Large intestine (tissue), 3 donors: ENCODE data around the gene SIGLECL1. TPM values are rescaled to one million over a fixed set of nuclear protein-coding genes. Genes with fewer than 3 reads are reported as not detected.

Source experiments
- DNase-seq, 2 donors: peaks; one replicate each; pipeline versions ENCODE4 v3.0.0 to v3.0.0-alpha.2; 2013
- H3K27ac ChIP-seq: one replicate; pipeline ENCODE4 v1.5.1; 2013; ENCODE audit warnings: low read length
- H3K27me3 ChIP-seq: 2 replicates; pipeline ENCODE4 v1.6.1; 2013; ENCODE audit warnings: low read length; ENCODE audit not compliant: control insufficient read depth, insufficient read depth
- H3K36me3 ChIP-seq: 2 replicates; pipeline ENCODE4 v1.6.1; 2013; ENCODE audit warnings: low read length; ENCODE audit not compliant: control insufficient read depth, insufficient read depth
- H3K4me1 ChIP-seq: one replicate; pipeline ENCODE4 v1.6.1; 2013; ENCODE audit warnings: low read length; ENCODE audit not compliant: control insufficient read depth, insufficient read depth
- H3K4me3 ChIP-seq: one replicate; pipeline ENCODE4 v1.5.1; 2013; ENCODE audit warnings: low read length
- H3K9me3 ChIP-seq: one replicate; pipeline ENCODE4 v1.6.1; 2013; ENCODE audit warnings: mild to moderate bottlenecking, low read depth, low read length, moderate library complexity; ENCODE audit not compliant: control insufficient read depth
- WGBS: methylation state at CpG from one replicate; pipeline ENCODE4 v1.1.5; 2013; ENCODE audit warnings: low lambda C conversion rate; ENCODE audit not compliant: insufficient coverage; 5-methylcytosine and 5-hydroxymethylcytosine counted together
- polyA plus RNA-seq: library from polyadenylated mRNA; unstranded; fragments of 120-200 nt; gene quantifications from one replicate; pipeline ENCODE4 v1.2.1, GENCODE V29; 2013

Gene SIGLECL1
- polyA plus RNA-seq, 1 donor = not detected

GRCh38 chr19:51251468-51251820 is 564 bp downstream of the SIGLECL1 start:
- no peaks in the 10 kb centered on the region for H3K4me1 ChIP-seq
- no CpG with 5 or more reads among the region's 9 CpGs for WGBS
- no peak for DNase-seq
- no peaks in the 10 kb centered on the region for H3K27me3 ChIP-seq
- peaks cover 4% of the 10 kb centered on the region for H3K9me3 ChIP-seq
- no peaks in the 10 kb centered on the region for H3K36me3 ChIP-seq
- no peak overlapping the region for H3K27ac ChIP-seq
- no peak overlapping the region for H3K4me3 ChIP-seq

DNA sequence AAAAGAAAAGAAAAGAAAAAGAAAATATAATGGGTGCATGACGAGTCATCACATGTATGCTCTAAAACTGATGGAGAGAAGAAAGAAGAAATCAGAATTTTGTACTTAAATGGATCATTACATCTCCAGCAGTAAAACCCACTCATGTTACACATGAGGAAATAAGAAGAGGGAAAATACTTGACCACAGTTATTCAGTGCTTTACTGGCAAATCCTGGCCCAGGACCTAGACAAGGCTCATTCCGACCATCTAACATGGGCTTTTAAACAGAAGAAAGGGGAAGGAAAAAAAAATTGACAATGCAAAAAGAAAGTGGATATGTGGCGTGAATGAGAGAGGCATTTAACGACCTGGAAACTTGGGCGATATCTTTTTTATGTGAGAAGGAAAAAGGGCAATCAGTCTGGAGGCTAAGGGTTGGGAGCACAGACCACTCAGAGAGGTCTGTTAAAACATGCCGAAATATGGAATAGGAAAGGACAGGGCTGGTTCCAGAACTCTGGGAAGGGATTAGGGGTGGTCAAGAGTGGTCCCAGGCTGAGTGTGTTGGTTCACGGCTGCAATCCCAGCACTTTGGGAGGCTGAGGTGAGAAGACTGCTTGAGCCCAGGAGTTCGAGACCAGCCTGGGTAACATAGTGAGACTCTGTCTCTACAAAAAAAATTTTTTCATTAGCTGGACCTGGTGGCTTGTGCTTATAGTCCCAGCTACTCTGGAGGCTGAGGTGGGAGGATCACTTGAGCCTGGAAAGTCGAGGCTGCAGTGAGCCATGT is 1.6 kb downstream of the SIGLECL1 start:
- no peak overlapping the region for H3K27ac ChIP-seq
- DNase-seq = no peak
- 80% methylated on average over 4 of the region's 9 CpGs for WGBS
- H3K4me3 ChIP-seq = no peak overlapping the region
- H3K4me1 ChIP-seq = no peaks in the 10 kb centered on the region
- peaks cover 4% of the 10 kb centered on the region for H3K9me3 ChIP-seq
- H3K27me3 ChIP-seq = no peaks in the 10 kb centered on the region
- H3K36me3 ChIP-seq = no peaks in the 10 kb centered on the region

- Histone ChIP-seq H3K27ac (no peak overlapping the region), H3K27me3 (no peaks in the 10 kb centered on the region)
- no CpG with 5 or more reads among the region's 1 CpG for WGBS
Measured at GRCh38 chr19:51253088-51253806, 2.4 kb downstream of the SIGLECL1 start.

DNA sequence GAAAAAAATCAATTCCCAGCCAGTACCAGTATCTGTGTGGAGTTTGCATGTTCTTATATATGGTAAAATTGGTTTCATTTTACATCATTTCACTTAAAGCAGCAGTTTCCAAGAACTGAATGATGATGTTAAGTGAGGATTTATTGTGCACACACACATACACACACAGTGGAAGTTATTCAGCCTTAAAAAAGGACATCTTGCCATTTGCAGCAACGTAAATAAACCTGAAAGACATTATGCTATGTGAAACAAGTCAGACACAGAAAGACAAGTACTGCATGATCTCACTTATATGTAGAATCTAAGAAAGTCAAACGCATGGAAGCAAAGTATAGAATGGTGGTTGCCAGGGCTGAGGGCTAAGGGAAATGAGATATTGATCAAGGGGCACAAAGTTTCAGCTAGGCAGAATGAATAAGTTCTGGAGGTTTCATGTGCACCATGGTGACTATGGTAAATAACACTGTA is 5.3 kb downstream of the SIGLECL1 start:
- no peak for DNase-seq
- no peak overlapping the region for H3K4me3 ChIP-seq
- no peaks in the 10 kb centered on the region for H3K36me3 ChIP-seq
- no peaks in the 10 kb centered on the region for H3K4me1 ChIP-seq
- H3K27me3 ChIP-seq = no peaks in the 10 kb centered on the region
- no peak overlapping the region for H3K27ac ChIP-seq
- WGBS = 100% methylated on average over 1 of the region's 2 CpGs
- peaks cover under 1% of the 10 kb centered on the region for H3K9me3 ChIP-seq

More at GRCh38 chr19:51253088-51253806, 2.4 kb downstream of the SIGLECL1 start:
- DNase-seq = no peak
- no peak overlapping the region for H3K4me3 ChIP-seq
- peaks cover 4% of the 10 kb centered on the region for H3K9me3 ChIP-seq
- H3K36me3 ChIP-seq = no peaks in the 10 kb centered on the region
- H3K4me1 ChIP-seq = no peaks in the 10 kb centered on the region

- 80% methylated on average over 1 of the region's 2 CpGs for WGBS
- no peaks in the 10 kb centered on the region for H3K9me3 ChIP-seq
- H3K27me3 ChIP-seq = no peaks in the 10 kb centered on the region
- H3K4me3 ChIP-seq = no peak overlapping the region
- no peaks in the 10 kb centered on the region for H3K4me1 ChIP-seq
- no peak for DNase-seq
- no peak overlapping the region for H3K27ac ChIP-seq
- H3K36me3 ChIP-seq = no peaks in the 10 kb centered on the region
Measured at GRCh38 chr19:51257471-51257870, 6.6 kb downstream of the SIGLECL1 start.

DNA sequence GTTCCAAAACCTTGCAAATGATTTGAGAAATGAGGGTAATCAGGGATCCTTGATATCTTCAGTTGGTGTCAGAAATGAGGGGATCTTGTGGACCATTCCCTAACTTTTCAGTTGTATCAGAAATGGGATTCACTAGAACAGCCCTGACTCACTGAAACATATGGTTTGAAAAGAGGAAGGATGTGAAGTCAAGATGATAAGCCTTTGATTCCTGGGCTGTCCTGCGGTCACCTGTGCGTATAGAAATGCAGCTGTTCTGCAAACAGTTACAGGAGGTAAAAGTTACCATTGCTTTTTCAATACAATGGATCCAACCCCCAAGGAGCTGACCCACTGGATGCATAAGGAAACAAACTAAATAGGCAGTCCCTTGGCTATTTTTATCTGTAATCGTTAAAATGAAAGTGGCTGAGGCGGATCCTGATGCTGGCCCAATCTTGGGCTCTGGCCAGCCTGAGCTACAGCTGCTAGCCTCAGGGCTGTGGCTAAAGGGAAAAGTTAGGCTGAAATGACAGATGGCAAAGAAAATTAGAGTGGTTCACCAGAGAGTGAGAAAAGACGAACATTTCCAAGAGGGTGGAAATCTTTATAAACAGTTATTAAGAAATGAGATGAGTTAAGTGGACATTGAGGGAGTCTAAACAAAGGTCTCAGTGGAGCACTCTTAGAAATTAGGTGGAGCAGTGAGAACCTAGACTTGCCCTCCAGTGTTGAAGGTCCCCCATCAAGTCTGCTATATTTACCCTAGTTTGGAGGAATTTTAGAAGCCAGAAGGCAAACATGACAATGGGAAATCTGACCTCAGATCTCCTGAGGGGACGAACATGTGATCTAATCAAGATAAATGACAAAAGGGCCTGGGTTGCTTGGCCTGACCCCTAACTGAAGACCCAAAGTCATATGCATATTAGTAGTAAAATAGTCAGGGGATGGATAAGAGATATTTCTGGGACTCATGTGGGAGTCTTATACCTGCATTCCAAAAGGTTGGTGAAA is 7.6 kb downstream of the SIGLECL1 start:
- WGBS = 86% methylated on average over 1 of the region's 6 CpGs
- H3K9me3 ChIP-seq = no peaks in the 10 kb centered on the region
- no peak overlapping the region for H3K27ac ChIP-seq
- no peak overlapping the region for H3K4me3 ChIP-seq
- H3K4me1 ChIP-seq = no peaks in the 10 kb centered on the region
- no peak for DNase-seq
- no peaks in the 10 kb centered on the region for H3K36me3 ChIP-seq
- no peaks in the 10 kb centered on the region for H3K27me3 ChIP-seq

DNA sequence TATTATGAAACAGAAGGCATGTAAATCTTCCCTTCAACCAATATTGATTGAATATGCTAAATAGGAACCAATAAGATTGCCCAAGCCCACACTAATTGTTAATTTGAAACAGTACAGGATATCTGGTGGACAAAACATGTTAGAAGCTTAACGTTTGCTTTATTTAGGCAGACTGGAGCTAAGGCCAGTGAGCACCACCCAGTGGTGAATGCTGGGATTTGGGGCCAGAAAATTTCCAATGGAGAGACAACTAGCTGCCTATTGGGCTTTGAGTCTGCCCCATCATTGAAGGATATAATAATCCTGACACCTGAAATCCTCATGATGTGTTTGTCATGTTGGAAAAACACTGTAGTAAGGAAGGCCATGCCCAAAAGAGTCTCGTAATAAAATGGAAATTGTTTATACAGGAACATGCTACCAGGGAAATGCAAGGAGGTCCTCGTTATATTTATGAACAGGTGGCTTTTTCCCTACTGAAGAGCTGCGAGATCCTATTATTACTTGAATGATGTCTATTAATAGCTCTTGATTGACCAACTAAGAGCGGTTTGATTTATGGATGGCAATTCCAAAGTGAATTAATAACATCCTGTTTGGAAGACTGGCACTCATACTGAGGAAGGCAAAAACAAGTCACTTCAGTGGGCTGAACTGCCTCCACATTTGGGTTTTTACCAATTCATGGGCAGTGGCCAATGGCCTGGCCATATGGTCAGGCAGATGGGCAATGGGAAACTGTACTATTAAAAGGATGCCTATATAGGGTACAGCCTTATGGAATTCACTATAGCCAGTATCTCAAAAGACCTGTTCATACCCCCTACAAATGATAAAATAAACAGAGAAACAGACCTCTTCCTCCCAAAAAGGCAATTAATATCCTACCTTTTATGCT is 8.7 kb downstream of the SIGLECL1 start:
- no peak overlapping the region for H3K27ac ChIP-seq

GRCh38 chr19:51263808-51264207 is 12.9 kb downstream of the SIGLECL1 start:
- no peak overlapping the region for H3K27ac ChIP-seq
- H3K36me3 ChIP-seq = no peaks in the 10 kb centered on the region
- DNase-seq = no peak
- no CpG with 5 or more reads among the region's 4 CpGs for WGBS
- no peaks in the 10 kb centered on the region for H3K4me1 ChIP-seq
- no peaks in the 10 kb centered on the region for H3K27me3 ChIP-seq
- no peak overlapping the region for H3K4me3 ChIP-seq
- H3K9me3 ChIP-seq = no peaks in the 10 kb centered on the region

More for the DNA sequence above, 8.7 kb downstream of the SIGLECL1 start:
- H3K4me3 ChIP-seq = no peak overlapping the region
- DNase-seq = no peak
- no peaks in the 10 kb centered on the region for H3K36me3 ChIP-seq
- H3K27me3 ChIP-seq = no peaks in the 10 kb centered on the region
- H3K9me3 ChIP-seq = no peaks in the 10 kb centered on the region
- 0% methylated on average over 1 of the region's 5 CpGs for WGBS
- no peaks in the 10 kb centered on the region for H3K4me1 ChIP-seq

DNA sequence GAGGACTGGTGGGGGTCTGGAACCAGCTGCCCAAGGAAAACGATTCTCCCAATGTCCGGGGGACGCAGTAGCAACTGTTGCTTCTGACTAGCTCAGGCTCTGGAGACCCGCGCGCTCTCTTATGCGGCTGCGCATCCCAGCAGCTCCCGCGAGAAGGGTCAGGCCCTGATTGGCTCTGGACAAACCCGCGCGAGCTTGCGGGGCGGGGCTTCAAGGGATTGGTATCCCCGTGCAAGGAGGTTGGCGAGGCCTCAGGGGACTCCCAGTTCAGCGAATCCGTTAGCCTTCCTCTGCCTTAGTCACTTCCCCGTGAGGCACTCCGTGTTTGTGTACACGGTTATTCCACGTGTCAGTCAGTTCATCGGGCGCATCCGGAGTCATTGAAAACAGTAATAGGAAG is 20.2 kb downstream of the SIGLECL1 start:
- DNase-seq = no peak
- 80% methylated on average over 1 of the region's 26 CpGs for WGBS

More for the DNA sequence above, 20.2 kb downstream of the SIGLECL1 start:
- Histone ChIP-seq H3K4me3 (no peak overlapping the region), H3K9me3 (no peaks in the 10 kb centered on the region), H3K4me1 (no peaks in the 10 kb centered on the region), H3K36me3 (no peaks in the 10 kb centered on the region), H3K27me3 (peaks cover 3% of the 10 kb centered on the region), H3K27ac (no peak overlapping the region)
